K562 (cell line): ENCODE measurements around the gene NYAP2. TPM values are rescaled to one million over a fixed set of nuclear protein-coding genes. Genes with fewer than 3 reads are reported as not detected.

Experiments
- ATAC-seq: fragments of 200-7000 bp; cut with Tn5 transposase; 3 replicates; pipeline ENCODE4 v1.9.1; 2020; ENCODE audit warnings: moderate library complexity
- BruUV-seq: library from RNA; stranded (reverse); fragments of 400-500 nt; replicated peaks from 2 replicates; lab custom pipeline; 2021; lab: Mats Ljungman, UMichigan
- CTCF ChIA-PET: fragments of 300-600 bp; formaldehyde crosslinking; extraction: SDS; loops from one replicate; lab custom pipeline; 2021; ENCODE audit warnings: low intra/inter-chr PET ratio; lab: Yijun Ruan, JAX
- POLR2A ChIA-PET: fragments of 300-600, 350-650 bp; sonication (Branson Sonifier 250); formaldehyde crosslinking; extraction: SDS; loops from one replicate; lab custom pipeline; 2021; ENCODE audit warnings: antibody characterized with exemption, inconsistent platforms; lab: Yijun Ruan, JAX
- DNase-seq, 4 experiments: peaks; one replicate each; pipeline versions ENCODE4 v3.0.0 to v3.0.0-alpha.2; 2011 to 2018; ENCODE audit warnings: low spot score in 3 of 4, mixed read lengths in 3 of 4; ENCODE audit errors: extremely low read depth in 1 of 4
- FAIRE-seq: peaks from 2 replicates; lab custom pipeline; 2011; peaks lifted over from hg19 to GRCh38; lab: Jason Lieb, UNC
- H2AFZ ChIP-seq: 2 replicates; pipeline ENCODE4 v1.6.0; 2011; ENCODE audit warnings: low read depth, low read length, control low read depth, inconsistent platforms
- H3K27ac ChIP-seq: fragments of 200-600 bp; 3 replicates; pipeline ENCODE4 v1.8.0; 2011; ENCODE audit warnings: low read depth, mild to moderate bottlenecking, control low read depth, inconsistent platforms, low read length, moderate library complexity, mixed read lengths; ENCODE audit errors: extremely low read depth
- H3K27me3 ChIP-seq, 2 experiments: fragments of 300-600 bp in 1 of 2; 2 replicates in 1 of 2; 3 replicates in 1 of 2; pipeline versions ENCODE4 v1.6.0 to v1.8.0; 2011; ENCODE audit warnings: inconsistent platforms in 2 of 2, low read length in 2 of 2, mild to moderate bottlenecking in 1 of 2, mixed read lengths in 1 of 2, moderate library complexity in 1 of 2; ENCODE audit not compliant: control insufficient read depth in 2 of 2, insufficient read depth in 2 of 2
- H3K36me3 ChIP-seq: fragments of 300-600 bp; 3 replicates; pipeline ENCODE4 v1.8.0; 2011; ENCODE audit warnings: mild to moderate bottlenecking, low read length, inconsistent platforms; ENCODE audit not compliant: control insufficient read depth, insufficient read depth
- H3K4me1 ChIP-seq, 2 experiments: fragments of 200-600 bp in 1 of 2; replicated peaks in 1 of 2; 2 replicates in 1 of 2; 3 replicates in 1 of 2; pipeline versions ENCODE4 v1.5.1 to v1.8.0; 2011; ENCODE audit warnings: inconsistent platforms in 2 of 2, low read length in 2 of 2, mild to moderate bottlenecking in 1 of 2, mixed read lengths in 1 of 2, moderate library complexity in 1 of 2; ENCODE audit not compliant: control insufficient read depth in 2 of 2, insufficient read depth in 2 of 2
- H3K4me2 ChIP-seq: 2 replicates; pipeline ENCODE4 v1.6.1; 2011; ENCODE audit warnings: low read length, control low read depth, inconsistent platforms, mixed read lengths; ENCODE audit not compliant: insufficient read depth
- H3K4me3 ChIP-seq: fragments of 200-600 bp; sonication (generic), shearing (Covaris generic); 2 replicates; pipeline ENCODE4 v1.5.1; 2016; ENCODE audit warnings: control low read depth, inconsistent platforms
- H3K79me2 ChIP-seq: fragments of 200-600 bp; 3 replicates; pipeline ENCODE4 v1.8.0; 2011; ENCODE audit warnings: low read length, inconsistent platforms; ENCODE audit not compliant: control insufficient read depth, insufficient read depth
- H3K9ac ChIP-seq, 2 experiments: 2 replicates each; pipeline versions ENCODE4 v1.6.0 to v1.6.1; 2011; ENCODE audit warnings: low read depth in 2 of 2, low read length in 2 of 2, control low read depth in 1 of 2, inconsistent platforms in 1 of 2, mild to moderate bottlenecking in 1 of 2, mixed read lengths in 1 of 2; ENCODE audit not compliant: insufficient read depth in 1 of 2
- H3K9me1 ChIP-seq: one replicate; pipeline ENCODE4 v1.6.0; 2011; ENCODE audit warnings: inconsistent platforms, mild to moderate bottlenecking, low read length, moderate library complexity; ENCODE audit not compliant: control insufficient read depth, insufficient read depth
- H3K9me3 ChIP-seq: replicated peaks from 2 replicates; pipeline ENCODE4 v1.5.1; 2011; ENCODE audit warnings: low read depth, low read length, inconsistent platforms; ENCODE audit not compliant: control insufficient read depth, insufficient read depth
- H4K20me1 ChIP-seq: replicated peaks from 2 replicates; pipeline ENCODE4 v1.6.1; 2011; ENCODE audit warnings: low read length, inconsistent platforms, mixed read lengths; ENCODE audit not compliant: control insufficient read depth, insufficient read depth
- CGGBP1 ChIP-seq: fragments of 250-450 bp; sonication (Bioruptor Pico); IDR thresholded peaks from 2 replicates; pipeline ENCODE4 v1.9.0; 2021; ENCODE audit warnings: mild to moderate bottlenecking
- E2F1 ChIP-seq: sonication (generic); formaldehyde crosslinking; IDR thresholded peaks from 2 replicates; pipeline ENCODE4 v1.8.1; 2023; ENCODE audit warnings: mild to moderate bottlenecking, missing genetic modification reagents, moderate library complexity
- ELK3 ChIP-seq: fragments of 450-650 bp; formaldehyde crosslinking; IDR thresholded peaks from 2 replicates; pipeline ENCODE4 v1.4.0; 2020; ENCODE audit warnings: mild to moderate bottlenecking
- GTF2F1 ChIP-seq: IDR thresholded peaks from 2 replicates; pipeline ENCODE4 v1.6.1; 2011; ENCODE audit warnings: low read depth, low read length, improper control_type of control experiment
- HDAC1 ChIP-seq, 2 experiments: fragments of 450-650 bp; IDR thresholded peaks; 2 replicates each; pipeline ENCODE4 v1.6.1; 2016 to 2017; ENCODE audit warnings: inconsistent platforms in 1 of 2, mild to moderate bottlenecking in 1 of 2, moderate library complexity in 1 of 2
- HOXB6 ChIP-seq: fragments of 250-450 bp; sonication (Bioruptor Pico); IDR thresholded peaks from 2 replicates; pipeline ENCODE4 v1.5.1; 2022; ENCODE audit warnings: mild to moderate bottlenecking, borderline replicate concordance
- KDM2B ChIP-seq: fragments of 250-450 bp; sonication (Bioruptor Pico); IDR thresholded peaks from 2 replicates; pipeline ENCODE4 v1.8.0; 2021; ENCODE audit warnings: mild to moderate bottlenecking, moderate library complexity
- MED1 ChIP-seq: sonication (generic); formaldehyde crosslinking; IDR thresholded peaks from 2 replicates; pipeline ENCODE4 v1.8.1; 2023; ENCODE audit warnings: missing genetic modification reagents, borderline replicate concordance
- TCFL5 ChIP-seq: fragments of 250-450 bp; sonication (Bioruptor Pico); conservative IDR thresholded peaks from 2 replicates; pipeline ENCODE4 v1.6.1; 2021; ENCODE audit warnings: mild to moderate bottlenecking, moderate library complexity, matching md5 sums
- TEAD1 ChIP-seq, 2 experiments: fragments of 450-650 bp in 1 of 2; sonication (generic) in 1 of 2; formaldehyde crosslinking; IDR thresholded peaks; 2 replicates each; pipeline versions ENCODE4 v1.4.0 to v1.8.0; 2020 to 2022; ENCODE audit warnings: mild to moderate bottlenecking in 2 of 2, missing genetic modification reagents in 1 of 2
- ZNF134 ChIP-seq: fragments of 250-450 bp; sonication (Bioruptor Pico); conservative IDR thresholded peaks from 2 replicates; pipeline ENCODE4 v1.4.0; 2020
- ZNF143 ChIP-seq: sonication (generic); formaldehyde crosslinking; IDR thresholded peaks from 2 replicates; pipeline ENCODE4 v1.9.0; 2022; ENCODE audit warnings: mild to moderate bottlenecking, missing genetic modification reagents
- WGBS: fragments of 100-300 bp; shearing (Covaris generic); methylation state at CpG from one replicate; pipeline ENCODE4 v1.1.6; 2016; ENCODE audit warnings: low coverage, mixed read lengths; ENCODE audit not compliant: insufficient coverage; ENCODE audit errors: missing lambda C conversion rate; 5-methylcytosine and 5-hydroxymethylcytosine counted together
- in situ Hi-C: fragments of 300-500 bp; cut with MboI; formaldehyde crosslinking; loops from 4 replicates; pipeline ENCODE4 v1.15.0; 2018; ENCODE audit warnings: inconsistent platforms, mixed read lengths
- intact Hi-C: fragments of 100-400 bp; cut with micrococcal nuclease; formaldehyde crosslinking; loops from 2 replicates; pipeline ENCODE4 v1.14.2; 2022
- polyA plus RNA-seq, 8 experiments: library from polyadenylated mRNA; depleted of rRNA in 4 of 8; stranded (reverse) in 5 of 8; unstranded in 3 of 8; fragments of >200 nt; fragmentation: Nextera tagmentation in 2 of 8; fragmentation: Illumina TruSeq in 1 of 8; extraction: Ambion mirVana in 2 of 8; extraction: Trizol in 1 of 8; gene quantifications; 2 replicates each; pipeline versions ENCODE4 v1.2.1 to v1.2.3, GENCODE V29; 2011 to 2014; ENCODE audit warnings: inconsistent platforms in 1 of 8, missing spikeins in 1 of 8
- total RNA-seq, 7 experiments: library from RNA; depleted of rRNA in 6 of 7; stranded (reverse); fragments of >200 nt in 6 of 7; fragmentation: Illumina TruSeq in 2 of 7; extraction: Trizol in 2 of 7; gene quantifications; 2 replicates each; pipeline versions ENCODE4 v1.2.1 to v1.2.3, GENCODE V29; 2011 to 2021; ENCODE audit warnings: low replicate concordance in 1 of 7

Gene NYAP2
- total and polyA plus RNA-seq, 9 of the 15 experiments (the other 6 are each of a cell fraction or from before 2014, with no cell fraction given), result 0.03 to 0.04 (median 0.04) TPM; not detected in 3

GRCh38 chr2:225620227-225620626 lies 220.7 kb downstream of the NYAP2 start:
- in situ Hi-C loops, result no loop called here
- Histone ChIP-seq H3K4me2 (no peak overlapping the region), H3K79me2 (no peaks in the 10 kb centered on the region), H3K9me3 (no peaks in the 10 kb centered on the region), H3K36me3 (no peaks in the 10 kb centered on the region), H3K27ac (no peak overlapping the region), H3K9me1 (no peaks in the 10 kb centered on the region), H3K4me1 (no peaks in the 10 kb centered on the region), H3K9ac (no peak overlapping the region), H2AFZ (no peak overlapping the region), H3K27me3 (no peaks in the 10 kb centered on the region), H3K4me3 (no peak overlapping the region), H4K20me1 (no peaks in the 10 kb centered on the region)
- POLR2A ChIA-PET, result no interaction called here
- WGBS, result 14% methylated on average over 6 of the region's 21 CpGs
- intact Hi-C loops, result no loop called here
- FAIRE-seq (no peak), DNase-seq (no peak), ATAC-seq (no peak)
- CTCF ChIA-PET, result no interaction called here
- BruUV-seq, result no TSS peak
- no peak for TF ChIP-seq ZNF143 (CRISPR knock-in tag)
- no peak for TF ChIP-seq ELK3
- TF ChIP-seq GTF2F1, result no peak
- TF ChIP-seq E2F1 (CRISPR knock-in tag), result no peak
- no peak for TF ChIP-seq KDM2B (CRISPR knock-in tag)
- no peak for TF ChIP-seq ZNF134 (CRISPR knock-in tag)
- TF ChIP-seq TEAD1 (CRISPR knock-in tag; IDR thresholded peaks at IDR 0.05), result no peak
- no peak for TF ChIP-seq CGGBP1 (CRISPR knock-in tag)
- no peak for TF ChIP-seq HDAC1 (IDR thresholded peaks at IDR 0.05)
- TF ChIP-seq TCFL5 (CRISPR knock-in tag), result no peak
- no peak for TF ChIP-seq MED1 (CRISPR knock-in tag)
- TF ChIP-seq HOXB6 (CRISPR knock-in tag), result no peak
